IMR-90 (cell line): Measurements from ENCODE around the gene THRB. TPM values are rescaled to one million over a fixed set of nuclear protein-coding genes. Genes with fewer than 3 reads are reported as not detected.

ENCODE experiments used
- ATAC-seq: fragments of 200-7000 bp; cut with Tn5 transposase; 2 replicates; pipeline ENCODE4 v1.9.1; 2020; ENCODE audit warnings: low read depth, mild to moderate bottlenecking, moderate library complexity
- BruUV-seq: library from RNA; stranded (reverse); fragments of 400-500 nt; replicated peaks from 2 replicates; lab custom pipeline; 2021; lab: Mats Ljungman, UMichigan
- CTCF ChIA-PET: fragments of 300-600 bp; formaldehyde crosslinking; extraction: SDS; loops from one replicate; lab custom pipeline; 2021; ENCODE audit warnings: antibody characterized with exemption; lab: Yijun Ruan, JAX
- POLR2A ChIA-PET: fragments of 300-600 bp; sonication (Branson Sonifier 250); formaldehyde crosslinking; loops from one replicate; lab custom pipeline; 2022; ENCODE audit warnings: antibody characterized with exemption; ENCODE audit not compliant: unreplicated experiment; lab: Charles Lee
- DNase-seq: peaks from one replicate; pipeline ENCODE4 v3.0.0; 2013
- H2AFZ ChIP-seq: replicated peaks from 2 replicates; pipeline ENCODE3; 2013; ENCODE audit warnings: low read length, mild to moderate bottlenecking; ENCODE audit not compliant: poor library complexity
- H2AK5ac ChIP-seq: 2 replicates; pipeline ENCODE4 v1.6.1; 2013; ENCODE audit warnings: low read depth, low read length, inconsistent platforms
- H2AK9ac ChIP-seq: replicated peaks from 2 replicates; pipeline ENCODE3; 2013; ENCODE audit warnings: mild to moderate bottlenecking, low read depth, low read length, moderate library complexity; ENCODE audit not compliant: poor library complexity
- H2BK120ac ChIP-seq: 2 replicates; pipeline ENCODE4 v1.6.1; 2013; ENCODE audit warnings: low read depth, low read length, inconsistent platforms
- H2BK15ac ChIP-seq: 3 replicates; pipeline ENCODE4 v1.6.1; 2013; ENCODE audit warnings: low read depth, low read length, inconsistent platforms
- H2BK20ac ChIP-seq: 2 replicates; pipeline ENCODE4 v1.6.1; 2013; ENCODE audit warnings: low read depth, mild to moderate bottlenecking, inconsistent platforms, low read length, moderate library complexity
- H2BK5ac ChIP-seq: 2 replicates; pipeline ENCODE4 v1.6.1; 2013; ENCODE audit warnings: mild to moderate bottlenecking, low read depth, low read length, inconsistent platforms; ENCODE audit not compliant: poor library complexity, severe bottlenecking
- H3K14ac ChIP-seq: replicated peaks from 2 replicates; pipeline ENCODE4 v1.6.1; 2013; ENCODE audit warnings: low read depth, low read length, inconsistent platforms
- H3K18ac ChIP-seq: 2 replicates; pipeline ENCODE4 v1.6.1; 2013; ENCODE audit warnings: low read depth, low read length, control low read depth
- H3K23ac ChIP-seq: 2 replicates; pipeline ENCODE4 v1.6.1; 2013; ENCODE audit warnings: low read depth, low read length, inconsistent platforms
- H3K27ac ChIP-seq: 2 replicates; pipeline ENCODE4 v1.5.1; 2013; ENCODE audit warnings: mild to moderate bottlenecking, control low read depth, low read length; ENCODE audit not compliant: insufficient read depth
- H3K27me3 ChIP-seq: 2 replicates; pipeline ENCODE4 v1.6.1; 2013; ENCODE audit warnings: low read length; ENCODE audit not compliant: control insufficient read depth, insufficient read depth
- H3K36me3 ChIP-seq: 2 replicates; pipeline ENCODE4 v1.6.1; 2013; ENCODE audit warnings: low read length, mixed read lengths; ENCODE audit not compliant: control insufficient read depth, insufficient read depth
- H3K4ac ChIP-seq: 2 replicates; pipeline ENCODE4 v1.6.1; 2013; ENCODE audit warnings: low read depth, low read length, inconsistent platforms
- H3K4me1 ChIP-seq: 2 replicates; pipeline ENCODE4 v1.6.1; 2013; ENCODE audit warnings: low read length, mixed read lengths; ENCODE audit not compliant: control insufficient read depth, insufficient read depth
- H3K4me2 ChIP-seq: 2 replicates; pipeline ENCODE4 v1.6.1; 2013; ENCODE audit warnings: low read depth, mild to moderate bottlenecking, control low read depth, low read length, moderate library complexity
- H3K4me3 ChIP-seq: 2 replicates; pipeline ENCODE4 v1.5.1; 2013; ENCODE audit warnings: low read depth, mild to moderate bottlenecking, control low read depth, low read length, moderate library complexity; ENCODE audit not compliant: insufficient read depth
- H3K56ac ChIP-seq: 2 replicates; pipeline ENCODE4 v1.6.1; 2013; ENCODE audit warnings: low read length, inconsistent platforms; ENCODE audit not compliant: insufficient read depth; ENCODE audit errors: extremely low read depth
- H3K79me1 ChIP-seq, 2 experiments: 2 replicates each; pipeline ENCODE4 v1.6.1; 2013; ENCODE audit warnings: low read length in 2 of 2, inconsistent platforms in 1 of 2, low read depth in 1 of 2
- H3K9ac ChIP-seq: 2 replicates; pipeline ENCODE4 v1.6.1; 2013; ENCODE audit warnings: low read depth, low read length, control low read depth
- H3K9me1 ChIP-seq: 2 replicates; pipeline ENCODE4 v1.6.1; 2013; ENCODE audit warnings: low read length, inconsistent platforms; ENCODE audit not compliant: insufficient read depth
- H3K9me3 ChIP-seq: 2 replicates; pipeline ENCODE4 v1.6.1; 2013; ENCODE audit warnings: low read length; ENCODE audit not compliant: control insufficient read depth, insufficient read depth
- H4K20me1 ChIP-seq: 2 replicates; pipeline ENCODE4 v1.6.1; 2013; ENCODE audit warnings: low read length, inconsistent platforms; ENCODE audit not compliant: insufficient read depth
- H4K5ac ChIP-seq: 2 replicates; pipeline ENCODE4 v1.6.1; 2013; ENCODE audit warnings: mild to moderate bottlenecking, low read depth, low read length, control low read depth
- H4K8ac ChIP-seq, 2 experiments: 2 replicates each; pipeline ENCODE4 v1.6.1; 2013; ENCODE audit warnings: low read depth in 2 of 2, low read length in 2 of 2, control low read depth in 1 of 2, inconsistent platforms in 1 of 2
- H4K91ac ChIP-seq: 2 replicates; pipeline ENCODE4 v1.6.1; 2013; ENCODE audit warnings: low read depth, low read length, inconsistent platforms; ENCODE audit not compliant: insufficient read depth
- MAZ ChIP-seq: IDR thresholded peaks from 2 replicates; pipeline ENCODE4 v1.6.1; 2012; ENCODE audit warnings: low read depth, mild to moderate bottlenecking, low read length, improper control_type of control experiment, moderate library complexity, borderline replicate concordance
- MXI1 ChIP-seq: IDR thresholded peaks from 2 replicates; pipeline ENCODE4 v1.6.1; 2012; ENCODE audit warnings: low read depth, mild to moderate bottlenecking, low read length, moderate library complexity, borderline replicate concordance
- POLR2A ChIP-seq: IDR thresholded peaks from 2 replicates; pipeline ENCODE4 v1.6.1; 2012; ENCODE audit warnings: mild to moderate bottlenecking, low read depth, low read length
- RFX5 ChIP-seq: IDR thresholded peaks from 2 replicates; pipeline ENCODE4 v1.8.0; 2012; ENCODE audit warnings: low read depth, mild to moderate bottlenecking, low read length, moderate library complexity
- WGBS, 2 experiments: methylation state at CpG; one replicate each; pipeline versions ENCODE4 v1.1.5 to v1.1.7; 2013; ENCODE audit warnings: missing lambda C conversion rate in 2 of 2; ENCODE audit not compliant: insufficient read length in 1 of 2; ENCODE audit errors: extremely low coverage in 2 of 2; 5-methylcytosine and 5-hydroxymethylcytosine counted together
- dilution Hi-C: fragments of 300-500 bp; cut with HindIII; formaldehyde crosslinking; loops from one replicate; pipeline ENCODE4 v1.14.3; 2018; ENCODE audit warnings: low sequenced_read_pairs; ENCODE audit not compliant: unreplicated experiment
- in situ Hi-C: fragments of 300-500 bp; cut with MboI; formaldehyde crosslinking; loops from 3 replicates; pipeline ENCODE4 v1.14.3; 2019; ENCODE audit warnings: low sequenced_read_pairs, inconsistent platforms, mixed read lengths
- intact Hi-C: fragments of 100-400 bp; cut with micrococcal nuclease; formaldehyde crosslinking; loops from 2 replicates; pipeline ENCODE4 v1.10.0; 2022
- polyA plus RNA-seq, 3 experiments: library from polyadenylated mRNA; depleted of rRNA; stranded (reverse); fragments of >200 nt; gene quantifications; 2 replicates each; pipeline ENCODE4 v1.2.3, GENCODE V29; 2012; ENCODE audit warnings: low replicate concordance in 1 of 3
- total RNA-seq: library from RNA; depleted of rRNA; stranded (reverse); fragments of >200 nt; gene quantifications from 2 replicates; pipeline ENCODE4 v1.2.3, GENCODE V29; 2012

THRB gene
- total and polyA plus RNA-seq, 2 of the 4 experiments (the other 2 are of a cell fraction): under 0.01 TPM; not detected in 1

DNA sequence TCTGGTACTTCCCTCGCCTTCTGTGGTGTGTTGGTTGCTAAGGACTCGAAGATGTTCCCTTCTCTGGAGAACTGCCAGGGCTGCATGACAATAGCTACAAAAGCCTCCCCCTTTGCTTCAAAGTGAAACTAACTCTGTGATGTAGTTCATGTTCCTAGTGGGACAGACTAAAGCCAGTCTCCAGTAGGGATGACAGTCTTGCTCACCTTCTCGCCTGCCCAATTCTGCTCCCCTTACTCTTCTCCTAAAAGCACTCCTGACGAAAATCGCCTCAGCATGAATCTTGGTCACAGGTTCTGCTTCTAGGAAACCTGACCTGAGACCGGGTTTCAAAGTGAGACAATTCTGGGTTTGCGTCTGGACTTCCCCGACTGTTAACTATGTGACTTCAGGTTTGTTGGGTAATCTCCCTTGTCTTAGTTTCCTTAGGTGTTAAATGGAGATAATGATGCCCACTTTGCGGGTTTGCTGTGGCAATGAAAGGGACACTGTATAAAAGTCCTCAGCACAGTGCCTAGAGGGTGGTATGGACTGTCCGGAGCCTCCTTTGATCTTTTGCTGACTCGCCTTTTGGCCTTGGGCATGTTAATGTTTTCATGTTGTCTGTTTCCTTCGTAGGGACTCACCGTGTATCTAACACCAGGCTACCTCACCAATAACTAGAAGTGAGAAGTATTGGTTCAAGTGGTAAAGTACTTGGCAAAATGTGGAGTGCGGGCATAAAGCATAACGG lies 24.9 kb upstream of the THRB start:
- no TSS peak for BruUV-seq
- ATAC-seq (no peak), DNase-seq (no peak)
- Histone ChIP-seq H4K5ac (no peak overlapping the region), H3K27me3 (peaks cover 26% of the 10 kb centered on the region), H3K36me3 (no peaks in the 10 kb centered on the region), H4K8ac (no peak overlapping the region), H3K9me1 (no peaks in the 10 kb centered on the region), H3K27ac (no peak overlapping the region), H4K91ac (no peak overlapping the region), H3K4ac (no peak overlapping the region), H2BK120ac (no peak overlapping the region), H3K79me1 (no peaks in the 10 kb centered on the region), H3K4me1 (no peaks in the 10 kb centered on the region), H2AK5ac (no peak overlapping the region), H3K56ac (no peak overlapping the region), H3K9ac (no peak overlapping the region), H2BK15ac (no peak overlapping the region), H2BK20ac (no peak overlapping the region), H2AK9ac (no peak overlapping the region), H3K18ac (no peak overlapping the region), H3K9me3 (no peaks in the 10 kb centered on the region), H4K20me1 (no peaks in the 10 kb centered on the region), H2AFZ (no peak overlapping the region), H3K14ac (no peak overlapping the region), H2BK5ac (no peak overlapping the region), H3K4me3 (no peak overlapping the region), H3K4me2 (no peak overlapping the region), H3K23ac (no peak overlapping the region)
- WGBS, 2 experiments: 63% methylated on average over 3 of the region's 15 CpGs; no CpG with 5 or more reads in 1 of the 2 experiments
- TF ChIP-seq RFX5 (no peak), MAZ (no peak), MXI1 (no peak), POLR2A (no peak)
- ChIA-PET CTCF (no interaction called here), POLR2A (no interaction called here)
- intact Hi-C loops (no loop called here), in situ Hi-C loops (no loop called here), dilution Hi-C loops (no loop called here)
